ENCODE measurements around the gene GSK3A. TPM values are rescaled to one million over a fixed set of nuclear protein-coding genes. Genes with fewer than 3 reads are reported as not detected.

Gene GSK3A
- total and polyA plus RNA-seq, 7 donors = 17.4 to 49.5 (median 28.5) TPM

GRCh38 chr19:42226886-42227285, 15.5 kb downstream of the GSK3A start:
- TF ChIP-seq POLR2A (IDR thresholded peaks at IDR 0.05) (no peak), CTCF (IDR thresholded peaks at IDR 0.05) (no peak), POLR2AphosphoS5 (IDR thresholded peaks at IDR 0.05) (no peak), EP300 (IDR thresholded peaks at IDR 0.05) (no peak)
- Histone ChIP-seq H3K4me3 (no peak overlapping the region), H3K27ac (no peak overlapping the region), H3K9me3 (no peaks in the 10 kb centered on the region), H3K27me3 (no peaks in the 10 kb centered on the region), H3K36me3 (peaks cover 31 to 78% (median 35%) of the 10 kb centered on the region in 4 donors), H3K4me1 (peaks cover 0 to 12% (median 0%) of the 10 kb centered on the region in 4 donors)
- intact Hi-C loops (cut with DNase I) = no loop called here
- WGBS, 2 donors = 91 to 94% methylated on average over 1 of the region's 1 CpG
- DNase-seq = no peak

GRCh38 chr19:42225718-42226292, 16.6 kb downstream of the GSK3A start:
- TF ChIP-seq CTCF (IDR thresholded peaks at IDR 0.05) (no peak), POLR2A (IDR thresholded peaks at IDR 0.05) (no peak), POLR2AphosphoS5 (IDR thresholded peaks at IDR 0.05) (no peak), EP300 (IDR thresholded peaks at IDR 0.05) (no peak)
- Histone ChIP-seq H3K4me3 (no peak overlapping the region), H3K27me3 (no peaks in the 10 kb centered on the region), H3K27ac (no peak overlapping the region), H3K9me3 (no peaks in the 10 kb centered on the region), H3K4me1 (peaks cover 0 to 22% (median 10%) of the 10 kb centered on the region in 4 donors), H3K36me3 (peaks cover 23 to 67% (median 29%) of the 10 kb centered on the region in 4 donors)
- no peak for DNase-seq
- WGBS, 2 donors = 96 to 97% methylated on average over 33 of the region's 33 CpGs
- intact Hi-C loops (cut with DNase I) = no loop called here

- DNase-seq = no peak
- Histone ChIP-seq H3K27ac (no peak overlapping the region), H3K4me1 (peaks cover 0 to 19% (median 14%) of the 10 kb centered on the region in 4 donors), H3K4me3 (no peak overlapping the region), H3K9me3 (no peaks in the 10 kb centered on the region), H3K36me3 (peaks cover 23 to 60% (median 29%) of the 10 kb centered on the region in 4 donors), H3K27me3 (no peaks in the 10 kb centered on the region)
- 95 to 96% methylated on average over 37 of the region's 37 CpGs for WGBS, 2 donors
- intact Hi-C loops (cut with DNase I) = no loop called here
- TF ChIP-seq EP300 (IDR thresholded peaks at IDR 0.05) (no peak), POLR2A (IDR thresholded peaks at IDR 0.05) (no peak), POLR2AphosphoS5 (IDR thresholded peaks at IDR 0.05) (no peak), CTCF (IDR thresholded peaks at IDR 0.05) (no peak)
Measured at GRCh38 chr19:42224940-42225717, 17.3 kb downstream of the GSK3A start.

- H3K4me1 ChIP-seq = peaks cover 0 to 45% (median 42%) of the 10 kb centered on the region in 4 donors
- TF ChIP-seq CTCF (IDR thresholded peaks at IDR 0.05) (no peak), POLR2AphosphoS5 (IDR thresholded peaks at IDR 0.05) (no peak), EP300 (IDR thresholded peaks at IDR 0.05) (no peak), POLR2A (IDR thresholded peaks at IDR 0.05) (no peak)
Measured at GRCh38 chr19:42220751-42221097, 21.7 kb downstream of the GSK3A start.

More at GRCh38 chr19:42220751-42221097, 21.7 kb downstream of the GSK3A start:
- Histone ChIP-seq H3K27ac (peak overlapping the region; percentile 86 to 90 (median 89)), H3K36me3 (peaks cover 9 to 17% (median 14%) of the 10 kb centered on the region in 4 donors), H3K27me3 (no peaks in the 10 kb centered on the region), H3K4me3 (peak overlapping the region; percentile 75 to 85 (median 81)), H3K9me3 (no peaks in the 10 kb centered on the region)
- DNase-seq = no peak
- intact Hi-C loops (cut with DNase I) = loop anchor here (2.0 kb wide), 1 partner anchor 64 kb away; no protein-coding TSS in a partner anchor
- WGBS, 2 donors = 1 to 4% methylated on average over 6 of the region's 6 CpGs
